Activated CD8-positive, alpha-beta memory T cell treated with anti-CD3 and anti-CD28 coated beads for 24 hours (primary cell): ENCODE measurements around the gene NUDT14.

Source experiments
- DNase-seq: peaks from one replicate; pipeline ENCODE4 v3.0.0-alpha.2; 2020

Gene NUDT14

GRCh38 chr14:105196265-105196960 lies 15.3 kb upstream of the NUDT14 start:
- no peak for DNase-seq

GRCh38 chr14:105195522-105196264 lies 14.6 kb upstream of the NUDT14 start:
- no peak for DNase-seq

GRCh38 chr14:105195051-105195450 lies 13.9 kb upstream of the NUDT14 start:
- DNase-seq: no peak

- DNase-seq: no peak
Observed at GRCh38 chr14:105193916-105194782, 13.0 kb upstream of the NUDT14 start.

GRCh38 chr14:105192866-105193731 lies 12.0 kb upstream of the NUDT14 start:
- DNase-seq: no peak

- no peak for DNase-seq
Observed at GRCh38 chr14:105187935-105188524, 6.9 kb upstream of the NUDT14 start.

GRCh38 chr14:105187116-105187515 lies 6.0 kb upstream of the NUDT14 start:
- no peak for DNase-seq

- no peak for DNase-seq
Observed at GRCh38 chr14:105185973-105186372, 4.9 kb upstream of the NUDT14 start.

- no peak for DNase-seq
Observed at GRCh38 chr14:105185001-105185400, 3.9 kb upstream of the NUDT14 start.

GRCh38 chr14:105184461-105184860 lies 3.3 kb upstream of the NUDT14 start:
- no peak for DNase-seq

- DNase-seq: no peak
Observed at GRCh38 chr14:105182296-105183020, 1.3 kb upstream of the NUDT14 start.

- no peak for DNase-seq
Observed at GRCh38 chr14:105181549-105182295, 610 bp upstream of the NUDT14 start.

- no peak for DNase-seq
Observed at GRCh38 chr14:105179191-105179590, 1.9 kb downstream of the NUDT14 start.

GRCh38 chr14:105178868-105179140 lies 2.3 kb downstream of the NUDT14 start:
- no peak for DNase-seq

- DNase-seq: no peak
Observed at GRCh38 chr14:105178069-105178867, 2.8 kb downstream of the NUDT14 start.

- no peak for DNase-seq
Observed at GRCh38 chr14:105177082-105177481, 4.0 kb downstream of the NUDT14 start.

GRCh38 chr14:105176513-105176912 lies 4.6 kb downstream of the NUDT14 start:
- DNase-seq: no peak

- peak; percentile 80 for DNase-seq
Observed at GRCh38 chr14:105173901-105174894, 6.9 kb downstream of the NUDT14 start.

- no peak for DNase-seq
Observed at GRCh38 chr14:105173145-105173544, 8.0 kb downstream of the NUDT14 start.
